ENCODE data around the gene CTDP1.

DNA sequence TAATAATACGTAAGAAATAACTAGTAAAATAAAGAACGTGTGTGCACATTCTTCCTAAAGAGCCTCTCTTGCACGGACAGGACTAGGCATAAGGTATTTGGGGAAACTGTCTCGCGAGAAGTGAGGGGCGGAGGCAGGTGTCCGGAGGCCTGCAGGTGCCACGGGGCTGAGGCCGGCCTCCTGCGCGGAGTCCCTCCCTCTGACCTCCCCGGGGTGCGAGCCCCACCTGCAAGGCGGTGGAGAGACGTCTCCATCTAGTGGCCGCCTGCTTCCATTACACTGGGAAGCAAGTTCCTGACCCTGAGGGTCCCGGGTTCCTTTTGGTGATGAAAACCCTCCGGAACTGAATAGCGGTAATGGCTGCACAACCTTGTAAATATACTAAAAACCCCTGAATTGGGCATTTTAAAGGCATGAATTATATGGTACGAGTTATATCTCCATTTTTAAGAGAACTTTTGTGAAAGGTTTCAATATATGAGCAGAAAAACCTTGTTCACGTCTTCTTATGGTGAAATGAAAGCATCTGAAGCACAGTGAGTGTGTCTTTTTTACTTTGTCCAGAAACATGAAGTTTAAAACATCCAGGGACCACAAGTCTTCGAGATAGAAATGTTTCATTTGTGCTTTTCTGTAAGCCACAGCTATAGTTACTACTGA lies 35.5 kb upstream of the CTDP1 start:
- TF ChIP-seq, protein P1, sequence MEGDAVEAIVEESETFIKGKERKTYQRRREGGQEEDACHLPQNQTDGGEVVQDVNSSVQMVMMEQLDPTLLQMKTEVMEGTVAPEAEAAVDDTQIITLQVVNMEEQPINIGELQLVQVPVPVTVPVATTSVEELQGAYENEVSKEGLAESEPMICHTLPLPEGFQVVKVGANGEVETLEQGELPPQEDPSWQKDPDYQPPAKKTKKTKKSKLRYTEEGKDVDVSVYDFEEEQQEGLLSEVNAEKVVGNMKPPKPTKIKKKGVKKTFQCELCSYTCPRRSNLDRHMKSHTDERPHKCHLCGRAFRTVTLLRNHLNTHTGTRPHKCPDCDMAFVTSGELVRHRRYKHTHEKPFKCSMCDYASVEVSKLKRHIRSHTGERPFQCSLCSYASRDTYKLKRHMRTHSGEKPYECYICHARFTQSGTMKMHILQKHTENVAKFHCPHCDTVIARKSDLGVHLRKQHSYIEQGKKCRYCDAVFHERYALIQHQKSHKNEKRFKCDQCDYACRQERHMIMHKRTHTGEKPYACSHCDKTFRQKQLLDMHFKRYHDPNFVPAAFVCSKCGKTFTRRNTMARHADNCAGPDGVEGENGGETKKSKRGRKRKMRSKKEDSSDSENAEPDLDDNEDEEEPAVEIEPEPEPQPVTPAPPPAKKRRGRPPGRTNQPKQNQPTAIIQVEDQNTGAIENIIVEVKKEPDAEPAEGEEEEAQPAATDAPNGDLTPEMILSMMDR (optimal IDR thresholded peaks at IDR 0.05 in 1 of 3, IDR thresholded peaks at IDR 0.05 in 1 of 3, conservative IDR thresholded peaks at IDR 0.05 in 1 of 3; ENCODE audit: extremely low read depth in 1 of 3, insufficient read depth in 2 of 3, low read length in 3 of 3) = peak; percentile 85 to 97 (median 94)
- no peak for TF ChIP-seq EZH2 (IDR thresholded peaks at IDR 0.05; ENCODE audit: low read length)

Measured in keratinocyte (primary cell).